ENCODE data around the gene TBKBP1.

The TBKBP1 gene

DNA sequence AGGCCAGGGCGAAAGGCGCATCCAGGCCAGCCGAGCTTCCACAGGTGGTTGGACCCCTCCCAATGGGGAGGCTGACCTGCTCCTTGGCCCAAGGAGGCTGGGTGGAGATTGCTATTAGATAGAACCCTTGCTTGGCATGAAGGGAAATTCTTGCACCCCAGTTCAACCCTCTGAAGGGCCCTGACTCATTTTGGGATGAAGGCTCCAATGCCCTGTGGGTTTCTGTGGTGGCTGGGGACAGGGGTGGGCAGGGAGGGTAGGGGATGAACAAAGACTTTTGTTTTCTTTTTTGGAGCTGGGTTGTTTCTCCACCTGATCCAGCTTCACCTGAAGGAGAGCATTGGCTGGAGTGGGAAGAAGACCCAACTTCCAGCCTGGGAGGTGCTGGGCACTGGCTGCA is 22.4 kb downstream of the TBKBP1 start:
- no peak for DNase-seq

DNA sequence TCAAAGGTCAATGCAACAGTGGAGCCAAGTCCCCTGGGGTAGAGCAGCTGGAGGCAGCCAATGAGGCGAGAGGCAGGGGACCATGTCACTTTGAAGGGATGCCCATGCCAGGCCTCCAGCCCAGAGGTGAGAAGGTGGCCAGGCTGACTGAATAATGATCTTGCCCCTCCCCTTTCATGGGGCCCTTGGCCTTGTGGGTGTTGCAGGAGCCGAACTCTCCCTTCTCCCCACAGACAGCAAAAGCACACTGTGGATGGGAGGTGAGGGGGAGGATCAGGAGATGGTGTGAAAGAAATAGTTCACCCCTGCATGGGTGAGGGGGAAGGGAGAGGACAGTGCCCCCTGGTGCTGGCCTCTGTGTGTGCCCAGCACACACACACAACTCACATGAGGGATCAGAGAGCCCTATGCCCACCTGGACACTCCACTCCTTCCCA is 23.3 kb downstream of the TBKBP1 start:
- DNase-seq: no peak

DNA sequence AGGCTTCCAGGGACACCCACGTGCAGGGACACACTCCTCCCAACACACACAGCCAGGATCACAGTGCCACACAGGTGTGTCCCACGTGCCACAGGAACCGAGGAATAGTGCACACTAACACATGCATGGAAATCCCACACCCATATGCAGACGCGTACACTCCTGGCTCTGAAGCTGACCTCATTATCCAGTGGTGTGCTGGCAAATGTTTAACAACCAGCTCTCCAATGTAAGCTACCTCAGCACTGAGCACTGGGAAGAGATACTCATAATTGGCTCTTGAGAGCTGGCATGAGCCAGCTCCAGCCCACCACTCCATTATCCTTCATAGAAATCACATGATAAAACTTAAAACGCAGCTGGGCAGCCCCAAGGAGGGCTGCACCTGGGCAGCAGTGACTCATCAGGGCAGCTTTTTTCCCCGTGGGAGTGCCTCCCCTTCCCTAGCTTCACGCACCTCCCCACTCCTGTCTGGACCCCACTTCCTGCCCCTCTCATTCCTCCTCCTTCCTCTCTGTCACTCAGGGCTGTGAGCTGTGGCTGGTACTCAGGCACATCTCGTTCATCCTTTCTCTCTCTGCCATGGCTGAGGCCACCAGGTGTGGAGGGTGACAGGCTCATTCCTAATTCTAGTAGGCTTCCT is 24.1 kb downstream of the TBKBP1 start:
- no peak for DNase-seq

DNA sequence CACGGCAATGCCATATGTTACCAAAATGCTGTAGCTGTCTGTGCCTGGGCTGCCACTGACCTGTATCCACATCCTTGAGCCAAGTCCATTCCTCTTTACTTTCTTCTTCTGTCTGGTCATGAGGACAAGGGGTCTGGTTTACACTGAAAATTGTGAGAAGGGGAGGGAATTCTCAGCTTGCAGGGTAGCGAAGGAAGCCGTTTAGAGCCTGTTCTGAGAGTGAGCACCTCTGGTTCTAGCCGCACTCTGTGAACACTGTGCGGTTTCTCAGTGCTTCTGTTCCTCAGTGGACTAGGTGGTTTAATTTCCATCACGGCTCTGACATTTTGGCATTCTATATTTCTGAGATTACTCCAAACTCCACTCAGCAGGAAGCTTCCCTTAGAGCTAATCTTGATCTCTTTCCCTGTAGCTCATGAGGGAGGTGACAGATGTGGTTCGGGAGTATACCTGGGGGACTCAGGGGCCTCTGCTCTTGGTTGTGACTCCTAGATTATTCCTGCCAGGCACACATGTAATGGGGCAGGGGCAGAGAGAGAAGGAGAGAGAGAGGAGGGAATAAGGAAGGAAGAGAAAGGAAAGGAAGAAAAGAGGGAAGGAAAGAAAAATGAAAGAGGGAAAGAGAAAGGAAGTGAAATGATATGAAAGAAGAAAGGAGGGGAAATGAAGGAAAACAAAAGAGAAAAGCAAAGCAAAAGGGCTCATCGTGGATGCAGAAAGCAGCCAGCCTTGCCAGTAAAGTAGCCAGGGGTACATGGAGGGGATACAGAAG is 24.9 kb downstream of the TBKBP1 start:
- DNase-seq: no peak

DNA sequence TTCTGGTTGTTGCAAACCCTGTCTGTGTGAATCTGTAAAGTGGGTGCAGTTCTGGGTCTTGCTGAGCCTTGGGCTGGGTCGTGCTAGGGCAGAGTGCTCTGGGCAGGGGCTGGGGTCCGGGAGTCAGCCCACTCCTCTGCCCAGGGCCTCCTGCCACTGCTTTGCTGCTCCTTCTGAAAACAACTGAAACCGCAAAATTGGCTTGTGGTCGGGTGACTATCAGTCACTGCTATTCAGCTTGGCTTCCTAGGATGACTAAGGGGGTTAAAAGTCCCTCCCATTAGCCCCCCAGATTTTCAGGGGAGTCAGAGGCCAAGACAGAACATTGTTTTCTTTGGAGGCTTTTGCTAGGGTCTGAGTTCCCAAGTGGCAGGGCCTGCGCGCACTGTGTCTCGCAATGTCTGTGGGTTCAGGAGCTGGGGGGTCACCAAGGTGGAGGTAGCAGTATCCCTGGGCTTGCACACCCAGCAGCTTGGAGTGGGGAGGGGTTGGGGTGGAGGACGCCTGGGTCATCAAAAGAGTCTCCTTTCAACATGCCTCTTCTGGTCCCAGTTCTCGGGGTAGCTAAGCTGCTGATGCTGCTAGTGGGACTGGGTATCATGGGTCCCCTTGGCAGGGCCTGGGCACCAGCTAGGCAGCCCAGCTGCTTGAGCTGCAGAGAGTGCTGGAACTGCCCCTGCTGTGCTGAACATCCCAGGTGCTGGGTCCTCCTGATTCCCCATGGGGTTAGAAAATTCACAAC is 25.6 kb downstream of the TBKBP1 start:
- no peak for DNase-seq

DNA sequence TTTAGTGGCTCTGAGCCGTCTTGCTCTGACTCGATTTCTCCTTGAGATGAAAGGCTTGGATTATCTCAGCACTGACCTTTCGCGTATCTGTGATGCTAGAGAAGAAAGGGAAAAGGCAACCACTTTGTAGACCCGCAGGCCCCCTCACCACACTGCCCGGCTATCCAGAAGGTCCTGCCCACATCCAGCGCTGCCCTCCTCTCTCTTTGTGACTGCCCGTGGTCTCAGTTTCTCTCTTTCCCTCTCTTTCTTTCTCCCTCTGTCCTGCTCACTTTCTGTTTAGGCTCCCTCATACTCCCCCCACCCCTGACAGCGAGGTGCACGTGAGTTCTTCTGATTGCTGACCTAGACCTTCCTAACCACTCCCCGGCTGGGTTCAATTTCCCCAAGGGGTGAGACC is 26.2 kb downstream of the TBKBP1 start:
- no peak for DNase-seq

DNA sequence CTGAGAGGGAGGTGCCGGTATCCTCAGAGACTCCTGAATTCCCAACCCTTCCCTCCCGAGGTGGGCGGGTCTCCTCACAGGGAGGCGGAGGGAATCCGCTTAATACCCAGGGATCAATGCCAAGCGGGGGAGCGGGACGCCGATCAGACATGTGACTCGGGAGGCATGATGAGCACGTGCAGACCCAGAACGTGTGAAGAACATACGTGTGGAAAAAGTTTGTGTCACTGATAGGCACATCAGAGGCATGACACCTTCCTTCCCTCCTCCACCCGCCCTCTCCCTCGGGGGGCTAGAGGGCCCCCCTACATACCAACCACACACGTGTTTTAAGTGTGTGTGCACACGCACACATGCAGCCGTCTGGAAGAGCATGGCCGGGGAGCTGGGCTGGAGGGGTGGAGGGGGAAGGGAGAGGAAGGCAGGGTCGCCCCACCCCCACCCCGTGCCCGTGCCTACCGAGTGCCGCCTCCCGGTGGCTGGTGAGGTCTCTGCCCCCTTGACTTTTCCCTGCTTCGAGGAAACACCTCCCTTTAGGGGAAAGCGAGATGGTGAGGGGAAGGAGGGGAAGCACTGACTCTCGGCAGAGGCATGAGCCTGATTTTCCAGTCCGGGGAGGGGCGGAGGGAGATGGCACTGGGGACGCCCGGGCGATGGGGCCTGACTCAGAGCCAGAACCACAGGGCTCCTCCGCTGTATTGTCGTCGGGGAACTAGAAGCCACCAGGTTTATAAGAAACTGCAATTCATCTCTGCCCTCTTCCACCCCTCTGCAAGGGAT is 27.0 kb downstream of the TBKBP1 start:
- DNase-seq: no peak

DNA sequence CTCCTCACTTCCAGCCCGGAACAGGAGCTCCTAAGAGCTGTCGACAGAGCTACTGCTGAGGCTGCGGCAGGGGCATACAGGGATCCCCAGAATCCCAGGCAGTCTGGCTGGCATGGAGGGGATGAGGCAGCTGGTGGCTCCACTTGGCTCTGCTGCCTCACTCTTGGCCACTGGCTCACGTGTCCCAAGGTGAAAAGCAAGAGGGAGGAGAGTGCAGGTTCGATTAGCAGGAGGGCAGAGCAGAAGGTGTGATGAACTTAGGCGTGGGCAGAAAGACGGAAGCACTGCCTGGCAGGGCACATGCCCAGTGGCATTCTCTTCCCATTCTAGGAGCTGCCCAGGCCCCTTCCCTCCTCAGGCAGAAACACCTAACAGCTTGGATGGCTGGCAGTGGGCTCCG is 27.8 kb downstream of the TBKBP1 start:
- no peak for DNase-seq

DNA sequence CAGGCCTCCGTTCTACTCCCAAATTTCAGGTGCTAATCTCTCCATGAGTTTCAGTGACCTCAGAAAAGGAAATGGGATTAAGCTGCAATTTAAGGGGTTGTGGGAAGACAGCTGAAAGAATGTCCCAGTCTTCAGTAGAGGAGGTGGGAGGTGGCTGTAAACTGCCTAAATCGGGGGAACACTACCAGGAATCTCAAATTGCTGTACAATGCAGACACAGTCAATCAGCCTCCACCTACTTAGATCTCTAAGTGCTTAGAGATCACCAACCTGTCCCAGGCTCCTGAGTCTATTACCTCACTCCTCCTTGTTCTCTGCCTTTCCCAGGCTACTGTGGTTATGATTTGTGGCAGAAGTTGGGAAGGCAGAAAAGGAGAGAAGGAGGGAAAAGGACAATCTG is 30.7 kb downstream of the TBKBP1 start:
- DNase-seq: no peak

DNA sequence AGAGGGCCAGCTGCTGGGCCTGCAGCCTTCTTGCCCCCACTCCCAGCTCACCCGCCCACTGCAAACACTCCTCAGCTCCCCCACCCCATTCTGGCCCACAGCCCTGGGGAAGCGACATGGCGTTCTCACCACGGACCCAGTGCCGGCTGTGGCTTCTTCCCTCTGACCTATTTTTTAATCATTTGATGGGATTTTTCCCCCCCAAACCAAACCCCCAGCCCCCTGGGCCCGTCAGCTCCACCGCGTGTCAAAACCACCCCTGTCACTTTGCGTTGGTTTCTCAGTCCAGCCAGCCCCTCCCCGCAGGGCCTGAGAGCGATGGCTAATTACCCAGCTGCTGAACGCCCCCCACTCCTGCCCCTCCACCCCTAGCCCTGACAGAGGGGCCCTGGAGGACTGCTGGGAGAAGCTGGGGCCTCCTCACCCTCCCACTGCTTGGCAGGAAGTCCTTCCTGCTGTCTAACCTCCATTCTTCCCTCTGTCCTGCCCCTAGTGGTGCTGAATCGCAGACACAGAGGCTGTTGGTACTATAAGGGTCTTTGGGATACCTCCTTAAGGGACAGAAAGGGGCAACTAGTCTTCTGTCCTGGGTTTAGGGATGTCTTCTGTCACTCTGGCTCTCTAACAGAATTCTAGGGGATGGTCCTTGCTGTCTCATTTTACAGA is 31.6 kb downstream of the TBKBP1 start:
- DNase-seq: no peak

DNA sequence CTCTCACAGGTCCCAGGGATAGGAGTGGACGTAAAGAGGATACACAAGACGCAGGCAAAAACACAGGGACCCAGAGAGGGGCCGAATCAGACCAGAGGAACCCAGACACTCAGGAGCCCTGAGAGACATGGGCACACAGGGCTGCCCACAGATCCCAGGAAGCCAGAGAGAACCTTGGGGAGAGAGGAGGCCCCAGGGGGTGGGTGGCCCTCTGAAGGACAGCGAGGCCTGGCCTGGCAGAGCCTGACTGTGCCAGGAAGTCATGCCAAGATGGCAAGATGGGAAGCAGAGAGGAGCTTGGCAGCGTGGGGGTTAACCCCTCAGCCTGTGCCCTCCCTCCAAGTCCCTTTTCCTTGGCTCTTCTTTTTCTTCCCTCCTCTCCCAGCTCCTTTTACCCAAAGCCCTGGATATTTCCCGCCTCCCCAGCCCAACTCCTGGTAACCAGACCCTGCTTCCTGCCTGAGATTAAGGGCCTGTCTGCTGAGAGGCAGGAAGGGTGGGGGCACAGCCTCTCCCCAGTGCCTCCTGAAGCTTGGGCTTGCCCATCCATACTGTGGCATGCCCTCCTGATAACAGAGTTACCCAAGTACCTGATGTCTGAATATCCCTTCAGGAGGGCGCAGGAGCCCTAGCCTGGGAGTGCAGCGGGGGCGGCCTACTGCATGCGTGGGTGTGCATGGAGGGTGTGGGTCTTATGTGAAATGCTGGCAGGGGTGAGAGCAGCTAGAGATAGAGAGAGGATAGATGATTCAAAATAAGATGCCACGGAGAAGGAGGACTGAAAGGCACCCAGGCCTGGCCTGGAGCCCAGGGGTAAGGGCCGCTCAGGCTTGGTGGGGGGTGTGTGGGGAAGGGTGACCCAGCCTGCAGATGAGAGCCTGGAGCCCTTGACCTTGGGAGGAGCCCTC is 33.1 kb downstream of the TBKBP1 start:
- DNase-seq: no peak

DNA sequence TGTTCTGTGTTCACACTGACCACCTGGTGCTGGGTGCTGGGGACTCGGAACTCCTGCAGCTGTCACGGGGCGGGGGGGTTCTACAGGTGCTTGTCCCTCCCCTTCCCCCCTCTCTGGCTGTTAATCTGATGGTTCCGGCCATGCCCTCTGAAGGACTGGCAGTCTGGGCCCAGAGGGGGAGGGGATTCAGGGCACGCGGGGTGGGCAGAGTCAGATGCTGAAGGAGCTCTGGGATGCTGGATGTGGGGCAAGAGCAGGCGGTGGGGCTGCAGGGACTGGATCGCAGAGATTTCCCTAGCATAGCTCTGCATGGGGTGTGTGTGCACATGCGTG is 33.7 kb downstream of the TBKBP1 start:
- DNase-seq: no peak

DNA sequence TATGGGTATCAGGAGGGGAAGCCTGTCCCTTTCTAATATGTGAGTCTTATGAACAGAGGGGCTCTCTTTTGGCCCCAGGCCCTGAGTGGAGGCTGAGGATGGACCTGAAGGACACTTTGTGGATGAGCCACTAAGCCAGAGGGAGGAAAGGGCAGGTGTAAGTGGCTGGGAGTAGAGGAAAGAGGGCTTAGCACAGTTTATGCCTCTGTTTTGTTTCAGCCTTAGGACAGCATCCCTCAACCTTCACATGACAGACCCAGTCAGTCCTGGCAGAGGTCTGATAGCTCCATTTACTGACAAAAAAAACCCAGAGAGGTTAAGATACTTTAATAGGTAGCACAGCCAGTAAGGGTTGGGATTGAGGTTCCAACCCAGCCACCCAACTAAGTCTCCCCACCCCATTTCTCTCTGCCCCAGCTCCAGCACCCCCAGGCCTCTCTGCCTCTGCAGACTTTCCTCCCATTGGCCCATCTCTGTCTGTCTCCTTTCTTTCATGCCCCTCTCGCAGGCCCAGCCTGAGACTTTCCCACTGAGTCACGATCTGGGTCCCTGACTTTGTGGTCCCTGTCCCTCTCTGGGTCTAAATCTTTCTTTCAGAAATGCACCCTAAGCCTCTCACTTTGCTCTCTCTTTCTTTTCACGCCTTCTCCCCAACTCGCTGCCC is 34.4 kb downstream of the TBKBP1 start:
- no peak for DNase-seq

DNA sequence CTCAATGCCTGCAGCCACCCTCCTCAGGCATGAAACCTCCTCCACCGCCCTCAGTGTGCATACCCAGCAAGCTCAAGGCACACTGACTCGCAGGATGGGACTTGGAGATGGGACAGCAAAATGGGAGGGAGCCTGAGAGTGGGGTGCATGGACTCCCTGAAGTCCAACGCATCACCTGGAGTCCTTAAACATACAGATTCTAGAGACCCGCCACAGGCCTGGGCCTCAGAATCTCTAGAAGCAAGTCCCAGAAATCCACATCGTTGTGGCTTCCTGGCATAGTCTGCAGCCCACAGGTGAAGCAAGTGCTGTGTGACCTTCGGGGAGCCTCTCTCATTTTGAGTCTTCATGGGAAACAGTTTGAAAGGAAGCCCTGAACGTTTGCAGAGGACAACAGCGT is 35.5 kb downstream of the TBKBP1 start:
- no peak for DNase-seq

DNA sequence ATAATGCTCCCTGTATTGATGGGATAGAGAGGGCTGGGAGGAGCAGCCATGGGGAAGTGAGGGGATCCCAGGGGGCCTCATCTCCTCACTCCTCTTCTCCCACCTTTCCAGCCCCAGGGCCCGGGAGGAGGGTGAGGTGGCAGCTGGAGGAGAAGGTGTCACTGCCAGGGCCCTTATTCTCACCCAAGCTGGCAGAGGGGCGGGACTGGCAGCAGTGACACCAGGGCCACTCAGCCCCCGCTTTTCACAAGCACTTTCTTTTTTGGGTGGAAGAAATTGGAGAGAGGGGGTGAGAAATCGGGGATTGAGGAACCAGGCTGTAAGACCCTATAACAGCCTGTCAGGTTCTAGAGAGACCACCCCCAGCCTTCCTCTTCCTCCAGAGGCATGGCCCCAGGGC is 36.7 kb downstream of the TBKBP1 start:
- DNase-seq: no peak

DNA sequence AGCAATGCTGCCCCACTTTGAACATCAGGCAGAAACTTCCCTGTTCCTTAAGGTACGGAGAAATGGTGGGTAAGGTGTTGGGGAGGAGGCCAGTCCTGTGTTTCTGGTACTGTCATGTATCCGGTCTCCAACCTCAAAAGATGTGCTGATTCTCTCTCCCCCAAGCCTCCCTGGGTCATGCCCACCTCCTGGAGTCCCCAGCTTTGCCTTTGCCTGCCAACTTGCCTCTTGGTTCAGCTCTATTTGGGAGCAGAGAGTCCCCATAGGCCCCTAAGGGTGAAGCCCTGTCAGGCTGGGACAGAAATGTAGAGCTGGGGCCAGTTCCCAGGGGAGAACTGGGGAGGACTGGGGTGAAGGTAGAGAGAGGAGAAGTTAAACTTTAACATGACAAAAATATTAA is 37.4 kb downstream of the TBKBP1 start:
- no peak for DNase-seq

DNA sequence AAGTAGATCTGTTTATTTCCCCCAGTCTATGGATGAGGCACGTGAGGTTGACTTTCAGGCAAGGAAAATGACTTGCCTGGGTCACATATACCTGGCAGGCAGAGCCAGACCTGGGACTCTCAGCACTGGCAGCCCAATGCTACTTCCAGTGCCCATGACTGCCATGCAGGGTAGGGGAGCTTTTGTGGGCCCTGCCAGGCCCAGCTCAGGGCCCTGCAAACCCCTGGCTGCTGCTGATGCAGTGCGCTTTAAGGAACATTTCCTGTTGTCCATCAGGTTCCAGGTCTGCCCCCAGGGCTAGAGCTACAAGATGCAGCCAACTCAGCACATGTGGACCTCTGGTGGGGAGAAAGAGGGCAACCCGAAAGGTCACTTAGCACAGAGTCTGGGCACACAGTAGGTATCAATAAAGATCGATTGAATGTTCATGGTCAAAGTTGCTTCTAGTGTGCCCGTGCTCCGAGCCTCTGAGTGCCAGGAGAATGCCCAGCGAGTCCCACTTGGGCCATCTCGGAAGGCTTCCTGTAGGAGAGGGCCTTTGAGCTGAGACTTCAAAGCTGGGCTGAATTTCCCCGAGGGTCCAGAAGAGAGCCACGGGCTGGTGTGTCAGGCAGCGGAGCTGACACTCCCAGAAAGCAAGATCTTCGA is 38.6 kb downstream of the TBKBP1 start:
- DNase-seq: no peak

DNA sequence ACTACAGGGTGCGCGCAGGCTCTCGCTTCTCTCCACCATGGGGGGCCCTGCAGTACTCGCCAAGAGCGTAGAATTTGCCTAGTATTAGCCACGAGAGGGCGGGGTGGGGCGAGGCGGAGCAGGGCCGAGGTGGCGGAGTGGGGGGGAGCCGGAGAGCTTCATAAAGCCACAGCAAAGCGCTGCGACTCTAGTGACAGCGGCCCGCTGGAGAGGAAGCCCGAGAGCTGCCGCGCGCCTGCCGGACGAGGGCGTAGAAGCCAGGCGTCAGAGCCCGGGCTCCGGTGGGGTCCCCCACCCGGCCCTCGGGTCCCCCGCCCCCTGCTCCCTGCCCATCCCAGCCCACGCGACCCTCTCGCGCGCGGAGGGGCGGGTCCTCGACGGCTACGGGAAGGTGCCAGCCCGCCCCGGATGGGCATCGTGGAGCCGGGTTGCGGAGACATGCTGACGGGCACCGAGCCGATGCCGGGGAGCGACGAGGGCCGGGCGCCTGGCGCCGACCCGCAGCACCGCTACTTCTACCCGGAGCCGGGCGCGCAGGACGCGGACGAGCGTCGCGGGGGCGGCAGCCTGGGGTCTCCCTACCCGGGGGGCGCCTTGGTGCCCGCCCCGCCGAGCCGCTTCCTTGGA is 39.2 kb downstream of the TBKBP1 start, which contains the start of gene TBX21:
Gene TBX21 (plus strand): TSS at position 190 of the 627 bp plus-strand sequence. CDS start 219 bp downstream, at position 409.
- peak; percentile 50 for DNase-seq

DNA sequence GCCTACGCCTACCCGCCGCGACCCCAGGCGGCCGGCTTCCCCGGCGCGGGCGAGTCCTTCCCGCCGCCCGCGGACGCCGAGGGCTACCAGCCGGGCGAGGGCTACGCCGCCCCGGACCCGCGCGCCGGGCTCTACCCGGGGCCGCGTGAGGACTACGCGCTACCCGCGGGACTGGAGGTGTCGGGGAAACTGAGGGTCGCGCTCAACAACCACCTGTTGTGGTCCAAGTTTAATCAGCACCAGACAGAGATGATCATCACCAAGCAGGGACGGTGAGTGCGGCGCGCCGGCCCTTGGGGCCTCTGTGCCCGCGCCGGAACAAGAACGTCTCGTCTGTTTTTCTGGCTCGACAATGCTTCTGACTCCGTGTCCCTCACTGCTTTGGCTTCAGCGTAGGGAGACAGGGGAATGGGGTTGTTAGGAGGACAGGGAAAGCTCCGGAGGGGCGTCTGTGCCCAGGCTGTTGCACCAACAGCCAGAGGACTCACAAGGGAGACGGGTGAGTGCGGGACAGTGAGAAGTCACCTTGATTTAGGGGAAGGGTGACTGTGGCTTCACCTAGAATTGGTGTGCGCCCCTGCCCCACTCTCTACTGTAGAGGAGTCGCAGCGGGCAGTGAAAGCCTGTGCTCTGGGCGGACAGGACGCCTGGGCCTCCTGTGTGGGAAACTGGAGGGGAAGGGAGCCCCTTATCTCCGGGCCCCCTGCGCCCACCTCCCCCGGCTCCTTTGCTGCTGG is 39.9 kb downstream of the TBKBP1 start:
- no peak for DNase-seq

Measured in NCI-H748 treated with DMSO at 0.1 percent for 48 hours (cell line).